T-cell (primary cell): ENCODE data around the gene PDXDC1. TPM values are rescaled to one million over a fixed set of nuclear protein-coding genes. Genes with fewer than 3 reads are reported as not detected.
"Not testable (repeated sequence)": the region's sequence is repeated elsewhere in the genome, so short reads cannot be mapped to it uniquely, and the experiment has no call there.

Experiments
- ATAC-seq, 4 experiments: fragments of 200-7000 bp in 3 of 4; fragments of 150-1000 bp in 1 of 4; cut with Tn5 transposase; replicated peaks in 1 of 4; 1 replicate in 3 of 4; 2 replicates in 1 of 4; pipeline ENCODE4 v1.10.0; 2021; ENCODE audit warnings: moderate library complexity in 3 of 4, mild to moderate bottlenecking in 2 of 4, moderate number of reproducible peaks in 1 of 4
- CTCF ChIA-PET, 2 donors: fragments of 300-600 bp; sonication (Branson Sonifier 250); formaldehyde crosslinking; loops; one replicate each; lab custom pipeline; 2022; ENCODE audit warnings: antibody characterized with exemption in 2 of 2; lab: Charles Lee
- POLR2A ChIA-PET, 2 donors: fragments of 300-600 bp; sonication (Branson Sonifier 250); formaldehyde crosslinking; loops; one replicate each; lab custom pipeline; 2022; ENCODE audit warnings: antibody characterized with exemption in 2 of 2; lab: Charles Lee
- DNase-seq, 35 experiments: peaks; one replicate each; pipeline versions ENCODE4 v3.0.0 to v3.0.0-alpha.2; 2013 to 2023
- H3K27ac ChIP-seq: one replicate; pipeline ENCODE4 v1.5.1; 2013; ENCODE audit warnings: low read length
- H3K27me3 ChIP-seq, 2 experiments: replicated peaks in 1 of 2; 1 replicate in 1 of 2; 2 replicates in 1 of 2; pipeline versions ENCODE4 v1.6.1 to v1.7.0; 2013; ENCODE audit warnings: low read length in 1 of 2, mixed read lengths in 1 of 2; ENCODE audit not compliant: control insufficient read depth in 2 of 2, insufficient read depth in 2 of 2; ENCODE audit errors: extremely low read depth in 1 of 2
- H3K36me3 ChIP-seq, 2 donors: 1 replicate in 1 of 2; 2 replicates in 1 of 2; pipeline versions ENCODE4 v1.6.1 to v1.7.0; 2013; ENCODE audit warnings: low read length in 1 of 2; ENCODE audit not compliant: control insufficient read depth in 2 of 2, insufficient read depth in 1 of 2; ENCODE audit errors: extremely low read depth in 1 of 2
- H3K4me1 ChIP-seq, 2 experiments: 1 replicate in 1 of 2; 2 replicates in 1 of 2; pipeline versions ENCODE4 v1.6.1 to v1.7.0; 2013; ENCODE audit warnings: low read length in 2 of 2, mixed read lengths in 1 of 2; ENCODE audit not compliant: insufficient read depth in 2 of 2, control insufficient read depth in 1 of 2; ENCODE audit errors: extremely low read depth in 1 of 2
- H3K4me3 ChIP-seq, 2 donors: 1 replicate in 1 of 2; 2 replicates in 1 of 2; pipeline versions ENCODE4 v1.5.1 to v1.7.0; 2013; ENCODE audit warnings: mild to moderate bottlenecking in 2 of 2, low read length in 1 of 2, moderate library complexity in 1 of 2; ENCODE audit not compliant: control insufficient read depth in 1 of 2; ENCODE audit errors: extremely low read depth in 1 of 2
- H3K9me3 ChIP-seq: 2 replicates; pipeline ENCODE4 v1.7.0; 2013
- H3K27ac Mint-ChIP-seq, 2 donors: one replicate each; pipeline ENCODE4 v1.8.0; 2020 to 2021; ENCODE audit warnings: mild to moderate bottlenecking in 2 of 2, mixed read lengths in 2 of 2
- H3K27me3 Mint-ChIP-seq, 2 donors: one replicate each; pipeline ENCODE4 v1.8.0; 2021 to 2022; ENCODE audit warnings: mixed read lengths in 2 of 2
- H3K36me3 Mint-ChIP-seq: one replicate; pipeline ENCODE4 v1.8.0; 2021; ENCODE audit warnings: mixed read lengths
- H3K4me1 Mint-ChIP-seq, 3 donors: one replicate each; pipeline ENCODE4 v1.8.0; 2020 to 2022; ENCODE audit warnings: mixed read lengths in 3 of 3, mild to moderate bottlenecking in 1 of 3
- H3K4me3 Mint-ChIP-seq, 3 donors: one replicate each; pipeline ENCODE4 v1.8.0; 2020 to 2022; ENCODE audit warnings: mild to moderate bottlenecking in 3 of 3, mixed read lengths in 3 of 3, moderate library complexity in 3 of 3
- H3K9me3 Mint-ChIP-seq, 3 donors: one replicate each; pipeline ENCODE4 v1.8.0; 2020 to 2022; ENCODE audit warnings: mixed read lengths in 3 of 3
- WGBS: methylation state at CpG from one replicate; pipeline ENCODE4 v1.1.5; 2013; ENCODE audit warnings: missing lambda C conversion rate; ENCODE audit not compliant: insufficient coverage; 5-methylcytosine and 5-hydroxymethylcytosine counted together
- total RNA-seq, 35 experiments: library from RNA in 6 of 35; stranded (reverse) in 6 of 35; fragments of 120-200 nt in 1 of 35; gene quantifications; one replicate each; pipeline versions ENCODE4 v1.2.1 to v1.2.4 and lab custom pipeline; 2013 to 2026

Gene PDXDC1
- total RNA-seq, 5 donors from 2014 or later (not counting 1 experiment from before 2014, with no cell fraction given): 63.3 to 84.7 (median 72.4) TPM

DNA sequence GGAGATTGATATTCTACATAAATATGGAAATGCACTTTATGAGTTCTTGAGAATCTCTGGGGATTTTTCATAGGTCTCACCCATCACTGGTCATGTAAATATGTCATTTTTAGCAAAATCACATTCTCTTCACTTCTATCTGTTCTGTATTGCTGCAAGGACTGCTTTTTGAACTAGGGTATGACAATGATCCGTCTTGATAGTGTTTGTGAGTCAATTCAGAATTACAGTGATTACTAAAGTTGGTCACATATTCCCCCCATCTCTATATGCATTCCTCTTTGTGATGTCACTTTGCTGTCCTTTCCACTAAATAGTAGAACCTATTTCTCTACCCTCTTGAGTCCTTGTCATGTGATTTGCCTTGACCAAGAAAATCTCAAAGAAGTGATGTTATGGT is 206.1 kb downstream of the PDXDC1 start:
- H3K27ac Mint-ChIP-seq, H3K27me3 ChIP-seq, H3K9me3 ChIP-seq, H3K27me3 Mint-ChIP-seq, H3K36me3 ChIP-seq, H3K27ac ChIP-seq, H3K4me1 Mint-ChIP-seq, POLR2A ChIA-PET, H3K4me3 Mint-ChIP-seq, H3K4me3 ChIP-seq, DNase-seq, CTCF ChIA-PET, H3K36me3 Mint-ChIP-seq, ATAC-seq, H3K9me3 Mint-ChIP-seq, H3K4me1 ChIP-seq: not testable (repeated sequence)
- no CpG with 5 or more reads among the region's 1 CpG for WGBS

DNA sequence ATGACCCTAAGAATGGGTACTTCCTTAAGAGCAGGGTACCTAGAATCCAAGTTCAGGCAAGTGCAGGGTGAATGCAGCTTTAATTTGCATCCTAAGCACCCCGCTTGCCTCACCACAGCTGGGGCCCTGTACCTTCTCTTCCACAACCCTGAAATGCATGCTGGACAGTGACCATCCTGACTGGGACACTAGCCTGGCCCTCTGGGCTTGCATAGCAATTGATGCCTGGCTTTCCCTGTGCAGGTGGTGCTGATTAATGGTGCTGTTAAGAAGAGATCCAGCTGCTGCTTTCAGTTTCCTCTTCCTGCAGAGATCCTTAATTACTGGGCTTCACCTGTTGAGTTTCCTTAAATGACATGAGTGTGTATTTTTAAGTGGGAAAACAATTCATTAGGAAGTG is 209.2 kb downstream of the PDXDC1 start:
- H3K36me3 Mint-ChIP-seq, H3K27me3 ChIP-seq, POLR2A ChIA-PET, H3K27ac Mint-ChIP-seq, H3K4me1 Mint-ChIP-seq, H3K36me3 ChIP-seq, H3K27me3 Mint-ChIP-seq, ATAC-seq, H3K4me3 ChIP-seq, CTCF ChIA-PET, H3K4me1 ChIP-seq, H3K27ac ChIP-seq, H3K4me3 Mint-ChIP-seq, DNase-seq, H3K9me3 Mint-ChIP-seq, H3K9me3 ChIP-seq: not testable (repeated sequence)
- WGBS: no CpG with 5 or more reads among the region's 1 CpG

Other genes starting within 250 kb of the PDXDC1 start
- gene NPIPA2, start 232.5 kb upstream of the PDXDC1 start, total RNA-seq: 1 to 10 TPM; 1.9 to 3.2 (median 2.4) TPM
- 10 to 100 TPM; 32.5 to 38.4 (median 34.9) TPM for gene NOMO1, start 141.3 kb upstream of the PDXDC1 start, total RNA-seq
- gene NPIPA1, start 37.6 kb upstream of the PDXDC1 start, total RNA-seq: 100 to 1,000 TPM; 116 to 163 (median 134) TPM
- 10 to 100 TPM; 21.8 to 30.6 (median 28.7) TPM for gene NTAN1, start 81.0 kb downstream of the PDXDC1 start, total RNA-seq
- gene RRN3, start 119.2 kb downstream of the PDXDC1 start, total RNA-seq: 10 to 100 TPM; 26.5 to 38.0 (median 37.3) TPM